GM10847 (cell line): ENCODE data around the gene SHC1.

Experiments used
- POLR2A ChIP-seq: IDR thresholded peaks from 2 replicates; pipeline ENCODE4 v1.6.1; 2011; ENCODE audit not compliant: insufficient read length; ENCODE audit errors: extremely low read depth

The SHC1 gene

GRCh38 chr1:155001675-155002463 lies 31.3 kb upstream of the SHC1 start:
- TF ChIP-seq POLR2A = no peak

- TF ChIP-seq POLR2A = no peak
These were observed 30.8 kb upstream of the SHC1 start for GRCh38 chr1:155001425-155001674.

GRCh38 chr1:155000726-155001424 lies 30.3 kb upstream of the SHC1 start:
- no peak for TF ChIP-seq POLR2A

GRCh38 chr1:155000411-155000725 lies 29.8 kb upstream of the SHC1 start:
- no peak for TF ChIP-seq POLR2A

- TF ChIP-seq POLR2A = no peak
These were observed 29.2 kb upstream of the SHC1 start for GRCh38 chr1:154999571-155000410.

- peak; percentile 27 for TF ChIP-seq POLR2A
These were observed 28.4 kb upstream of the SHC1 start for GRCh38 chr1:154998818-154999570.

GRCh38 chr1:154998201-154998780 lies 27.7 kb upstream of the SHC1 start:
- no peak for TF ChIP-seq POLR2A

GRCh38 chr1:154996966-154997701 lies 26.6 kb upstream of the SHC1 start:
- no peak for TF ChIP-seq POLR2A

- TF ChIP-seq POLR2A = no peak
These were observed 24.0 kb upstream of the SHC1 start for GRCh38 chr1:154994591-154994990.

GRCh38 chr1:154994269-154994587 lies 23.7 kb upstream of the SHC1 start:
- TF ChIP-seq POLR2A = no peak

GRCh38 chr1:154993572-154994268 lies 23.2 kb upstream of the SHC1 start, which contains the start of gene LENEP:
Gene LENEP (plus strand): TSS chr1:154993586. CDS start chr1:154993608, 22 bp downstream.
- no peak for TF ChIP-seq POLR2A

- no peak for TF ChIP-seq POLR2A
These were observed 22.4 kb upstream of the SHC1 start for GRCh38 chr1:154992721-154993571.

GRCh38 chr1:154990276-154990675 lies 19.7 kb upstream of the SHC1 start:
- TF ChIP-seq POLR2A = no peak
